ENCODE data around the gene SYNDIG1. TPM values are rescaled to one million over a fixed set of nuclear protein-coding genes. Genes with fewer than 3 reads are reported as not detected.

SYNDIG1 gene
- total RNA-seq, 2 experiments from 2014 or later, result not detected

GRCh38 chr20:24590178-24590982 is 121.0 kb downstream of the SYNDIG1 start:
- no peak overlapping the region for H3K27ac ChIP-seq (ENCODE audit: low read depth in 1 of 2, low read length in 2 of 2)
- Mint-ChIP-seq H3K9me3 (no peaks in the 10 kb centered on the region), H3K36me3 (ENCODE audit: low read depth) (no peaks in the 10 kb centered on the region), H3K27ac (no peak overlapping the region), H3K4me1 (ENCODE audit: low read depth) (no peaks in the 10 kb centered on the region), H3K4me3 (no peak overlapping the region), H3K27me3 (no peaks in the 10 kb centered on the region)
- no peaks in the 10 kb centered on the region for H3K9me3 ChIP-seq (ENCODE audit: control insufficient read depth in 1 of 2, insufficient read depth in 1 of 2, low read length in 2 of 2)
- no peaks in the 10 kb centered on the region for H3K27me3 ChIP-seq (ENCODE audit: control insufficient read depth in 1 of 2, insufficient read depth in 2 of 2, low read length in 2 of 2)
- intact Hi-C loops (cut with DNase I, micrococcal nuclease), result no loop called here
- CTCF ChIA-PET, result no interaction called here
- H3K4me1 ChIP-seq (ENCODE audit: insufficient read depth, low read length), result no peaks in the 10 kb centered on the region
- POLR2A ChIA-PET, result no interaction called here
- no peak overlapping the region for H3K4me3 ChIP-seq (ENCODE audit: low read length)
- DNase-seq (no peak), ATAC-seq (ENCODE audit: poor library complexity) (no peak)
- no peaks in the 10 kb centered on the region for H3K36me3 ChIP-seq (ENCODE audit: insufficient read depth, low read length)
- TF ChIP-seq CTCF (IDR thresholded peaks at IDR 0.05), result no peak

- Mint-ChIP-seq H3K9me3 (peaks cover 7% of the 10 kb centered on the region), H3K27me3 (no peaks in the 10 kb centered on the region), H3K4me1 (ENCODE audit: low read depth) (no peaks in the 10 kb centered on the region), H3K36me3 (ENCODE audit: low read depth) (no peaks in the 10 kb centered on the region), H3K4me3 (no peak overlapping the region), H3K27ac (no peak overlapping the region)
- DNase-seq, result no peak
- H3K27me3 ChIP-seq (ENCODE audit: control insufficient read depth in 1 of 2, insufficient read depth in 2 of 2, low read length in 2 of 2), result peaks cover 0 to 6% of the 10 kb centered on the region in 2 experiments
- ChIA-PET CTCF (no interaction called here), POLR2A (no interaction called here)
- H3K4me3 ChIP-seq (ENCODE audit: low read length), result no peak overlapping the region
- no peak overlapping the region for H3K27ac ChIP-seq (ENCODE audit: low read depth in 1 of 2, low read length in 2 of 2)
- no peak for TF ChIP-seq CTCF (IDR thresholded peaks at IDR 0.05)
- no peaks in the 10 kb centered on the region for H3K36me3 ChIP-seq (ENCODE audit: insufficient read depth, low read length)
- H3K4me1 ChIP-seq (ENCODE audit: insufficient read depth, low read length), result no peaks in the 10 kb centered on the region
- intact Hi-C loops (cut with DNase I, micrococcal nuclease), result no loop called here
- H3K9me3 ChIP-seq (ENCODE audit: control insufficient read depth in 1 of 2, insufficient read depth in 1 of 2, low read length in 2 of 2), result peaks cover 13% of the 10 kb centered on the region in 2 experiments
- ATAC-seq (ENCODE audit: poor library complexity), result no peak
Measured at GRCh38 chr20:24597051-24597450, 127.6 kb downstream of the SYNDIG1 start.

GRCh38 chr20:24598346-24598745 is 128.9 kb downstream of the SYNDIG1 start:
- Mint-ChIP-seq H3K27me3 (no peaks in the 10 kb centered on the region), H3K27ac (no peak overlapping the region), H3K4me1 (ENCODE audit: low read depth) (no peaks in the 10 kb centered on the region), H3K9me3 (peaks cover 10% of the 10 kb centered on the region), H3K4me3 (no peak overlapping the region), H3K36me3 (ENCODE audit: low read depth) (no peaks in the 10 kb centered on the region)
- DNase-seq (no peak), ATAC-seq (ENCODE audit: poor library complexity) (no peak)
- H3K4me3 ChIP-seq (ENCODE audit: low read length), result no peak overlapping the region
- POLR2A ChIA-PET, result no interaction called here
- intact Hi-C loops (cut with DNase I, micrococcal nuclease), result no loop called here
- no peaks in the 10 kb centered on the region for H3K36me3 ChIP-seq (ENCODE audit: insufficient read depth, low read length)
- CTCF ChIA-PET, result no interaction called here
- H3K4me1 ChIP-seq (ENCODE audit: insufficient read depth, low read length), result no peaks in the 10 kb centered on the region
- no peak for TF ChIP-seq CTCF (IDR thresholded peaks at IDR 0.05)
- no peak overlapping the region for H3K27ac ChIP-seq (ENCODE audit: low read depth in 1 of 2, low read length in 2 of 2)
- peaks cover 0 to 6% of the 10 kb centered on the region in 2 experiments for H3K27me3 ChIP-seq (ENCODE audit: control insufficient read depth in 1 of 2, insufficient read depth in 2 of 2, low read length in 2 of 2)
- peaks cover 15% of the 10 kb centered on the region in 2 experiments for H3K9me3 ChIP-seq (ENCODE audit: control insufficient read depth in 1 of 2, insufficient read depth in 1 of 2, low read length in 2 of 2)
